GM18508 (cell line): Measurements from ENCODE around the gene ZEB1.
"Not testable (repeated sequence)": the region's sequence is repeated elsewhere in the genome, so short reads cannot be mapped to it uniquely, and the experiment has no call there.

Experiments used
- ATAC-seq: cut with Tn5 transposase; IDR thresholded peaks from one replicate; pipeline ENCODE4 v1.9.1; 2021; ENCODE audit warnings: moderate number of reproducible peaks; ENCODE audit not compliant: insufficient read depth, unreplicated experiment

ZEB1 gene

GRCh38 chr10:31557854-31558253 lies 238.8 kb downstream of the ZEB1 start:
- no peak for ATAC-seq

- not testable (repeated sequence) for ATAC-seq
Measured at GRCh38 chr10:31568252-31568861, 249.3 kb downstream of the ZEB1 start.

GRCh38 chr10:31574577-31574976 lies 255.6 kb downstream of the ZEB1 start:
- no peak for ATAC-seq

- ATAC-seq = no peak
Measured at GRCh38 chr10:31578181-31578852, 259.3 kb downstream of the ZEB1 start.

GRCh38 chr10:31578951-31579350 lies 259.9 kb downstream of the ZEB1 start:
- ATAC-seq = no peak
